Measurements from ENCODE around the gene ARHGAP15.

ARHGAP15 gene

GRCh38 chr2:143481733-143482132 lies 352.5 kb downstream of the ARHGAP15 start:
- Histone ChIP-seq H3K4me2 (ENCODE audit: low read length) (no peak overlapping the region), H3K9me2 (ENCODE audit: low read depth, low read length) (no peaks in the 10 kb centered on the region), H3K36me3 (ENCODE audit: insufficient read depth, low read length) (no peaks in the 10 kb centered on the region), H3F3A (ENCODE audit: insufficient read depth, low read length) (no peaks in the 10 kb centered on the region), H3K4me1 (ENCODE audit: insufficient read depth, low read length, severe bottlenecking) (no peaks in the 10 kb centered on the region), H3K27ac (ENCODE audit: low read depth, low read length, poor library complexity, severe bottlenecking) (no peak overlapping the region), H3K9ac (ENCODE audit: low read length) (no peak overlapping the region), H3K4me3 (ENCODE audit: low read depth, low read length, poor library complexity, severe bottlenecking) (no peak overlapping the region), H3K9me3 (ENCODE audit: low read length) (no peaks in the 10 kb centered on the region), H2AFZ (ENCODE audit: low read length) (no peak overlapping the region), H3K79me2 (ENCODE audit: insufficient read depth, low read length) (no peaks in the 10 kb centered on the region), H3K27me3 (ENCODE audit: insufficient read depth, low read length) (no peaks in the 10 kb centered on the region), H4K20me1 (ENCODE audit: insufficient read depth, low read length) (no peaks in the 10 kb centered on the region)
- TF ChIP-seq EZH2 (IDR thresholded peaks at IDR 0.05; ENCODE audit: borderline replicate concordance, low read length), result no peak
- TF ChIP-seq CTCF (IDR thresholded peaks at IDR 0.05; ENCODE audit: low read length), result no peak

- no peaks in the 10 kb centered on the region for H3K27me3 ChIP-seq (ENCODE audit: insufficient read depth, low read length)
- H3K27ac ChIP-seq (ENCODE audit: low read depth, low read length, poor library complexity, severe bottlenecking), result no peak overlapping the region
- no peaks in the 10 kb centered on the region for H3K79me2 ChIP-seq (ENCODE audit: insufficient read depth, low read length)
- H3K9me3 ChIP-seq (ENCODE audit: low read length), result no peaks in the 10 kb centered on the region
- no peak overlapping the region for H3K4me2 ChIP-seq (ENCODE audit: low read length)
- H4K20me1 ChIP-seq (ENCODE audit: insufficient read depth, low read length), result no peaks in the 10 kb centered on the region
- H3K36me3 ChIP-seq (ENCODE audit: insufficient read depth, low read length), result no peaks in the 10 kb centered on the region
- no peaks in the 10 kb centered on the region for H3K9me2 ChIP-seq (ENCODE audit: low read depth, low read length)
- TF ChIP-seq CTCF (IDR thresholded peaks at IDR 0.05; ENCODE audit: low read length) (no peak), EZH2 (IDR thresholded peaks at IDR 0.05; ENCODE audit: borderline replicate concordance, low read length) (no peak)
- H3K4me1 ChIP-seq (ENCODE audit: insufficient read depth, low read length, severe bottlenecking), result no peaks in the 10 kb centered on the region
- no peak overlapping the region for H2AFZ ChIP-seq (ENCODE audit: low read length)
- H3K4me3 ChIP-seq (ENCODE audit: low read depth, low read length, poor library complexity, severe bottlenecking), result no peak overlapping the region
- H3F3A ChIP-seq (ENCODE audit: insufficient read depth, low read length), result no peaks in the 10 kb centered on the region
- no peak overlapping the region for H3K9ac ChIP-seq (ENCODE audit: low read length)
These were observed 353.1 kb downstream of the ARHGAP15 start for GRCh38 chr2:143482316-143482715.

GRCh38 chr2:143482771-143483170 lies 353.6 kb downstream of the ARHGAP15 start:
- Histone ChIP-seq H3K4me3 (ENCODE audit: low read depth, low read length, poor library complexity, severe bottlenecking) (no peak overlapping the region), H3K4me1 (ENCODE audit: insufficient read depth, low read length, severe bottlenecking) (no peaks in the 10 kb centered on the region), H3K27me3 (ENCODE audit: insufficient read depth, low read length) (no peaks in the 10 kb centered on the region), H4K20me1 (ENCODE audit: insufficient read depth, low read length) (no peaks in the 10 kb centered on the region), H3K9me2 (ENCODE audit: low read depth, low read length) (no peaks in the 10 kb centered on the region), H3K9ac (ENCODE audit: low read length) (no peak overlapping the region), H3K27ac (ENCODE audit: low read depth, low read length, poor library complexity, severe bottlenecking) (no peak overlapping the region), H3F3A (ENCODE audit: insufficient read depth, low read length) (no peaks in the 10 kb centered on the region), H3K36me3 (ENCODE audit: insufficient read depth, low read length) (peaks cover 4% of the 10 kb centered on the region; the same call in 1 of the 2 replicates), H3K9me3 (ENCODE audit: low read length) (no peaks in the 10 kb centered on the region), H3K4me2 (ENCODE audit: low read length) (no peak overlapping the region), H3K79me2 (ENCODE audit: insufficient read depth, low read length) (no peaks in the 10 kb centered on the region), H2AFZ (ENCODE audit: low read length) (no peak overlapping the region)
- TF ChIP-seq EZH2 (IDR thresholded peaks at IDR 0.05; ENCODE audit: borderline replicate concordance, low read length), result no peak
- no peak for TF ChIP-seq CTCF (IDR thresholded peaks at IDR 0.05; ENCODE audit: low read length)
